A549 (cell line): Measurements from ENCODE around the gene PLD3. TPM values are rescaled to one million over a fixed set of nuclear protein-coding genes. Genes with fewer than 3 reads are reported as not detected.

Experiments used
- ATAC-seq, 2 experiments: fragments of 200-7000 bp in 1 of 2; fragments of >200 bp in 1 of 2; cut with Nextera tagmentation in 1 of 2; cut with Tn5 transposase in 1 of 2; 3 replicates each; pipeline versions ENCODE4 v1.8.0 to v1.9.1; 2018 to 2020; ENCODE audit warnings: mild to moderate bottlenecking in 1 of 2, moderate library complexity in 1 of 2
- CTCF ChIA-PET: fragments of 300-600 bp; sonication (Branson Sonifier 250); formaldehyde crosslinking; extraction: SDS; loops from one replicate; lab custom pipeline; 2021; ENCODE audit warnings: antibody characterized with exemption, inconsistent platforms; lab: Yijun Ruan, JAX
- POLR2A ChIA-PET: fragments of 350-600 bp; formaldehyde crosslinking; extraction: SDS; loops from one replicate; lab custom pipeline; 2021; ENCODE audit warnings: antibody characterized with exemption, inconsistent platforms; lab: Yijun Ruan, JAX
- DNase-seq, 2 experiments: peaks; one replicate each; pipeline versions ENCODE4 v3.0.0 to v3.0.0-alpha.2; 2011 to 2016; ENCODE audit warnings: low read depth in 1 of 2, low spot score in 1 of 2
- FAIRE-seq: peaks from 2 replicates; lab custom pipeline; 2011; peaks lifted over from hg19 to GRCh38; lab: Jason Lieb, UNC
- H3K27ac ChIP-seq, 2 experiments: fragments of >200 bp; sonication (Bioruptor Twin); formaldehyde crosslinking; 3 replicates each; pipeline ENCODE4 v1.5.1; 2016 to 2017
- H3K4me1 ChIP-seq: fragments of >200 bp; sonication (Bioruptor Twin); formaldehyde crosslinking; 3 replicates; pipeline ENCODE4 v1.6.1; 2016
- H3K4me2 ChIP-seq: fragments of >200 bp; sonication (Bioruptor Twin); formaldehyde crosslinking; 3 replicates; pipeline ENCODE4 v1.6.1; 2016
- H3K4me3 ChIP-seq: fragments of >200 bp; sonication (Bioruptor Twin); formaldehyde crosslinking; 3 replicates; pipeline ENCODE4 v1.5.1; 2016
- H3K9me3 ChIP-seq: fragments of >200 bp; sonication (Bioruptor Twin); formaldehyde crosslinking; 3 replicates; pipeline ENCODE4 v1.6.1; 2016
- CBX8 ChIP-seq: fragments of 200-600 bp; sonication (generic); IDR thresholded peaks from 2 replicates; pipeline ENCODE4 v1.6.1; 2016
- CHD2 ChIP-seq: fragments of 150-350 bp; IDR thresholded peaks from 2 replicates; pipeline ENCODE4 v1.6.1; 2014; ENCODE audit warnings: low read length; ENCODE audit not compliant: partially characterized antibody
- EHF ChIP-seq: fragments of 250-450 bp; sonication (Bioruptor Pico); IDR thresholded peaks from 2 replicates; pipeline ENCODE4 v1.5.0; 2020; ENCODE audit warnings: mild to moderate bottlenecking
- EP300 ChIP-seq, 2 experiments: fragments of >200 bp; sonication (Bioruptor Twin); formaldehyde crosslinking; IDR thresholded peaks; 2 replicates in 1 of 2; 3 replicates in 1 of 2; pipeline ENCODE4 v1.6.1; 2016 to 2017
- ESRRA ChIP-seq: fragments of 150-350 bp; IDR thresholded peaks from 2 replicates; pipeline ENCODE4 v1.6.1; 2014; ENCODE audit warnings: mild to moderate bottlenecking, low read length, borderline replicate concordance
- FOSB ChIP-seq: fragments of 250-450 bp; sonication (Bioruptor Pico); IDR thresholded peaks from 2 replicates; pipeline ENCODE4 v1.5.0; 2020; ENCODE audit warnings: mild to moderate bottlenecking, moderate library complexity
- FOXS1 ChIP-seq: fragments of 250-450 bp; sonication (Bioruptor Pico); IDR thresholded peaks from 2 replicates; pipeline ENCODE4 v1.5.0; 2020; ENCODE audit warnings: mild to moderate bottlenecking, moderate library complexity
- GATA3 ChIP-seq: IDR thresholded peaks from 2 replicates; pipeline ENCODE4 v1.6.1; 2012; ENCODE audit warnings: borderline replicate concordance
- HOXA7 ChIP-seq: fragments of 250-450 bp; sonication (Bioruptor Pico); IDR thresholded peaks from 2 replicates; pipeline ENCODE4 v1.5.0; 2020; ENCODE audit warnings: mild to moderate bottlenecking, moderate library complexity
- HOXB13 ChIP-seq: fragments of 250-450 bp; sonication (Bioruptor Pico); IDR thresholded peaks from 2 replicates; pipeline ENCODE4 v1.5.0; 2020; ENCODE audit warnings: low read depth, mild to moderate bottlenecking, moderate library complexity
- JUN ChIP-seq, 2 experiments: fragments of >200 bp; sonication (Bioruptor Twin); formaldehyde crosslinking; IDR thresholded peaks; 2 replicates in 1 of 2; 3 replicates in 1 of 2; pipeline ENCODE4 v1.6.1; 2016 to 2017
- MAFK ChIP-seq: fragments of 450-650 bp; IDR thresholded peaks from 2 replicates; pipeline ENCODE4 v1.6.1; 2014; ENCODE audit not compliant: partially characterized antibody
- NFE2L2 ChIP-seq: fragments of 150-350 bp; conservative IDR thresholded peaks from 2 replicates; pipeline ENCODE4 v1.6.1; 2014; ENCODE audit warnings: low read length
- NPAS2 ChIP-seq: fragments of 250-450 bp; sonication (Bioruptor Pico); IDR thresholded peaks from 2 replicates; pipeline ENCODE4 v1.8.0; 2022; ENCODE audit warnings: mild to moderate bottlenecking, moderate library complexity, borderline replicate concordance
- RARB ChIP-seq: fragments of 250-450 bp; sonication (Bioruptor Pico); IDR thresholded peaks from 2 replicates; pipeline ENCODE4 v1.8.0; 2021; ENCODE audit warnings: mild to moderate bottlenecking, moderate library complexity
- RCOR1 ChIP-seq: fragments of 150-350 bp; IDR thresholded peaks from 2 replicates; pipeline ENCODE4 v1.6.1; 2014; ENCODE audit warnings: antibody characterized with exemption, low read length, low read depth
- RFX5 ChIP-seq: fragments of 450-650 bp; IDR thresholded peaks from 2 replicates; pipeline ENCODE4 v1.7.1; 2014; ENCODE audit warnings: antibody characterized with exemption, mild to moderate bottlenecking, moderate library complexity
- SREBF2 ChIP-seq: fragments of 450-650 bp; IDR thresholded peaks from 2 replicates; pipeline ENCODE4 v1.6.1; 2014; ENCODE audit warnings: mild to moderate bottlenecking, moderate library complexity
- ZC3H11A ChIP-seq: fragments of 450-650 bp; IDR thresholded peaks from 2 replicates; pipeline ENCODE4 v1.6.1; 2014; ENCODE audit warnings: antibody characterized with exemption, mild to moderate bottlenecking
- ZFP36 ChIP-seq: fragments of 450-650 bp; IDR thresholded peaks from 2 replicates; pipeline ENCODE4 v1.6.1; 2014; ENCODE audit warnings: borderline replicate concordance; ENCODE audit not compliant: partially characterized antibody
- WGBS: methylation state at CpG from one replicate; pipeline ENCODE4 v1.1.6; 2017; ENCODE audit errors: missing lambda C conversion rate; 5-methylcytosine and 5-hydroxymethylcytosine counted together
- polyA plus RNA-seq, 4 experiments: library from polyadenylated mRNA; depleted of rRNA in 3 of 4; stranded (reverse); fragments of >200 nt; fragmentation: RNase III in 1 of 4; extraction: RNeasy Plus Mini Kit Qiagen cat#74134 plus additional on column Dnase treatment in 1 of 4; gene quantifications; 2 replicates in 3 of 4; 3 replicates in 1 of 4; pipeline ENCODE4 v1.2.3, GENCODE V29; 2011 to 2017
- TF ChIP-seq, protein P1 (sequence below): fragments of >200 bp; sonication (Bioruptor Twin); formaldehyde crosslinking; IDR thresholded peaks from 3 replicates; pipeline ENCODE4 v1.6.1; 2016
- TF ChIP-seq, protein P2 (sequence below): fragments of 250-450 bp; sonication (Bioruptor Pico); IDR thresholded peaks from 2 replicates; pipeline ENCODE4 v1.5.0; 2021; ENCODE audit warnings: mild to moderate bottlenecking, moderate library complexity, borderline replicate concordance
- TF ChIP-seq, protein P3 (sequence below): fragments of 250-450 bp; sonication (Bioruptor Pico); IDR thresholded peaks from 2 replicates; pipeline ENCODE4 v1.5.0; 2020; ENCODE audit warnings: low read depth, mild to moderate bottlenecking, moderate library complexity
- TF ChIP-seq, protein P4 (sequence below): IDR thresholded peaks from 2 replicates; pipeline ENCODE4 v1.6.1; 2012
- TF ChIP-seq, protein P5 (sequence below): IDR thresholded peaks from 2 replicates; pipeline ENCODE4 v1.6.1; 2012; ENCODE audit warnings: low read depth, borderline replicate concordance
- TF ChIP-seq, protein P6 (sequence below): IDR thresholded peaks from 2 replicates; pipeline ENCODE4 v1.6.1; 2012

PLD3 gene
- polyA plus RNA-seq, 2 of the 4 experiments (the other 2 are of a cell fraction), result 265 to 290 TPM

DNA sequence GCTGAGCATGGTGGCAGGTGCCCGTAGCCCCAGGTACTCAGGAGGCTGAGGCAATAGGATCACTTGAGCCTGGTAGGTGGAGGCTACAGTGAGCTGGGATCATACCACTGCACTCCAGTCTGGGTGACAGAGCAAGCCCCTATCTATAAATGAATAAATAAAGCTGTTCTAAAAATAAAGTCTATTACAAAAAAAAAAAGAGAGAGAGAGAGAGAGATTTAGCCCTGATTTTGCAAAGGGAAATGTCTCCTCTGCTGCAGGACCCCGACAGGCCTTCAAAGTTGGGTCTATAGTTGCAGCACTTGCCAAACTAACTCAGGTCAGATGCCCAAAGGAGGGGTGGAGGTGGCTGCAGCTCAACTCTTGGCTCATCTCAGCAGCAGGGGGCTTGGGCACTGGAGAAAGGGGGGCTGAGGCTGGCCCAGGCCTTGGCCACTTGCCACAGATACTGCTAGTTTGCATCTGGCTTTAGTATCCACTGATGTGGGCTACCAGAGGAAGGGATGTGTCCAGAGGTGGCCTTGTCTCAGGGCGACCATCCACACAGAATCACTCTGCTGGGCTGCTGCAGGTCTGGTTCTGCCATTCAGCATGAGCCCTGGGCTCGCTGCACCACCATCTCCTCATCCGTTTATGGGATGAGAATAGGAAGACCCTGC, 32.6 kb upstream of the PLD3 start:
- 89% methylated on average over 5 of the region's 5 CpGs for WGBS
- FAIRE-seq, result no peak

DNA sequence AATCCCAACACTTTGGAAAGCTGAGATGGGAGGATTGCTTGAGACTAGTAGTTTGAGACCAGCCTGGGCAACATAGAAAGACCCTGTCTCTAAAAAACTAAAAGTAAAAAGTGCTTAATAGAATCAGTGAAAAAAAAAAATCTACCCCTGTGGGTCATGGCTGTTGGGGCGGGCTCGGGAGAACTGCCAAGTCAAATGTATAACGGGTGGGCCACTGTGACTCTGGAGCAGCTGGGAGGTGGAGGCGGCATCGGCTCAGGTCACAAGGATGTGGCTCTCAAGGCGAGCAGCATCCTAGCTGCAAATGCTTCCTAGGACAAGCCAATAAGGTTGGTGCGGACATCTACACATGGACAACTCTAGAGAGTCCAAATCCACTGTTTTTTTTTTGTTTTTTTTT, 31.2 kb upstream of the PLD3 start:
- ATAC-seq (no peak), FAIRE-seq (no peak)
- H3K27ac ChIP-seq, result no peak overlapping the region

More for the DNA sequence above, 32.6 kb upstream of the PLD3 start:
- no peak for TF ChIP-seq FOXS1 (CRISPR knock-in tag)
- TF ChIP-seq RCOR1, result no peak
- TF ChIP-seq ZC3H11A, result no peak
- TF ChIP-seq, protein P1, sequence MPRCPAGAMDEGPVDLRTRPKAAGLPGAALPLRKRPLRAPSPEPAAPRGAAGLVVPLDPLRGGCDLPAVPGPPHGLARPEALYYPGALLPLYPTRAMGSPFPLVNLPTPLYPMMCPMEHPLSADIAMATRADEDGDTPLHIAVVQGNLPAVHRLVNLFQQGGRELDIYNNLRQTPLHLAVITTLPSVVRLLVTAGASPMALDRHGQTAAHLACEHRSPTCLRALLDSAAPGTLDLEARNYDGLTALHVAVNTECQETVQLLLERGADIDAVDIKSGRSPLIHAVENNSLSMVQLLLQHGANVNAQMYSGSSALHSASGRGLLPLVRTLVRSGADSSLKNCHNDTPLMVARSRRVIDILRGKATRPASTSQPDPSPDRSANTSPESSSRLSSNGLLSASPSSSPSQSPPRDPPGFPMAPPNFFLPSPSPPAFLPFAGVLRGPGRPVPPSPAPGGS, result no peak
- no peak for TF ChIP-seq JUN (IDR thresholded peaks at IDR 0.05)
- TF ChIP-seq, protein P2, sequence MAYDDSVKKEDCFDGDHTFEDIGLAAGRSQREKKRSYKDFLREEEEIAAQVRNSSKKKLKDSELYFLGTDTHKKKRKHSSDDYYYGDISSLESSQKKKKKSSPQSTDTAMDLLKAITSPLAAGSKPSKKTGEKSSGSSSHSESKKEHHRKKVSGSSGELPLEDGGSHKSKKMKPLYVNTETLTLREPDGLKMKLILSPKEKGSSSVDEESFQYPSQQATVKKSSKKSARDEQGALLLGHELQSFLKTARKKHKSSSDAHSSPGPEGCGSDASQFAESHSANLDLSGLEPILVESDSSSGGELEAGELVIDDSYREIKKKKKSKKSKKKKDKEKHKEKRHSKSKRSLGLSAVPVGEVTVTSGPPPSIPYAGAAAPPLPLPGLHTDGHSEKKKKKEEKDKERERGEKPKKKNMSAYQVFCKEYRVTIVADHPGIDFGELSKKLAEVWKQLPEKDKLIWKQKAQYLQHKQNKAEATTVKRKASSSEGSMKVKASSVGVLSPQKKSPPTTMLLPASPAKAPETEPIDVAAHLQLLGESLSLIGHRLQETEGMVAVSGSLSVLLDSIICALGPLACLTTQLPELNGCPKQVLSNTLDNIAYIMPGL (CRISPR knock-in tag), result no peak
- no peak for TF ChIP-seq FOSB
- TF ChIP-seq RARB (CRISPR knock-in tag), result no peak
- TF ChIP-seq MAFK, result no peak
- no peak for TF ChIP-seq HOXA7
- Histone ChIP-seq H3K9me3 (no peaks in the 10 kb centered on the region), H3K27ac (no peak overlapping the region), H3K4me2 (no peak overlapping the region), H3K4me1 (no peaks in the 10 kb centered on the region), H3K4me3 (no peak overlapping the region)
- ChIA-PET POLR2A (no interaction called here), CTCF (interaction anchor here (0.6 to 12.0 kb wide), 7 partner anchors 9 to 297 kb away, joined by 3 to 142 read pairs (median 3); no protein-coding TSS in a partner anchor)
- DNase-seq, result no peak
- peak; percentile 19 to 37; a peak in 2 of 6 replicates for ATAC-seq

More for the DNA sequence above, 31.2 kb upstream of the PLD3 start:
- no peak for TF ChIP-seq ZFP36
- TF ChIP-seq, protein P3, sequence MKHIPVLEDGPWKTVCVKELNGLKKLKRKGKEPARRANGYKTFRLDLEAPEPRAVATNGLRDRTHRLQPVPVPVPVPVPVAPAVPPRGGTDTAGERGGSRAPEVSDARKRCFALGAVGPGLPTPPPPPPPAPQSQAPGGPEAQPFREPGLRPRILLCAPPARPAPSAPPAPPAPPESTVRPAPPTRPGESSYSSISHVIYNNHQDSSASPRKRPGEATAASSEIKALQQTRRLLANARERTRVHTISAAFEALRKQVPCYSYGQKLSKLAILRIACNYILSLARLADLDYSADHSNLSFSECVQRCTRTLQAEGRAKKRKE (CRISPR knock-in tag), result no peak
- no peak for TF ChIP-seq CBX8
- TF ChIP-seq NFE2L2, result no peak
- TF ChIP-seq, protein P4, sequence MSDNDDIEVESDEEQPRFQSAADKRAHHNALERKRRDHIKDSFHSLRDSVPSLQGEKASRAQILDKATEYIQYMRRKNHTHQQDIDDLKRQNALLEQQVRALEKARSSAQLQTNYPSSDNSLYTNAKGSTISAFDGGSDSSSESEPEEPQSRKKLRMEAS, result no peak
- TF ChIP-seq, protein P5, sequence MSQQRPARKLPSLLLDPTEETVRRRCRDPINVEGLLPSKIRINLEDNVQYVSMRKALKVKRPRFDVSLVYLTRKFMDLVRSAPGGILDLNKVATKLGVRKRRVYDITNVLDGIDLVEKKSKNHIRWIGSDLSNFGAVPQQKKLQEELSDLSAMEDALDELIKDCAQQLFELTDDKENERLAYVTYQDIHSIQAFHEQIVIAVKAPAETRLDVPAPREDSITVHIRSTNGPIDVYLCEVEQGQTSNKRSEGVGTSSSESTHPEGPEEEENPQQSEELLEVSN, result no peak
- no peak for TF ChIP-seq SREBF2
- no peak for TF ChIP-seq EHF (CRISPR knock-in tag)
- no peak for TF ChIP-seq ZC3H11A
- TF ChIP-seq, protein P6, sequence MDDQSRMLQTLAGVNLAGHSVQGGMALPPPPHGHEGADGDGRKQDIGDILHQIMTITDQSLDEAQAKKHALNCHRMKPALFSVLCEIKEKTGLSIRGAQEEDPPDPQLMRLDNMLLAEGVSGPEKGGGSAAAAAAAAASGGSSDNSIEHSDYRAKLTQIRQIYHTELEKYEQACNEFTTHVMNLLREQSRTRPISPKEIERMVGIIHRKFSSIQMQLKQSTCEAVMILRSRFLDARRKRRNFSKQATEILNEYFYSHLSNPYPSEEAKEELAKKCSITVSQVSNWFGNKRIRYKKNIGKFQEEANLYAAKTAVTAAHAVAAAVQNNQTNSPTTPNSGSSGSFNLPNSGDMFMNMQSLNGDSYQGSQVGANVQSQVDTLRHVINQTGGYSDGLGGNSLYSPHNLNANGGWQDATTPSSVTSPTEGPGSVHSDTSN, result no peak
- TF ChIP-seq, protein P2 (CRISPR knock-in tag), result no peak
- no peak for TF ChIP-seq CHD2
- TF ChIP-seq FOXS1 (CRISPR knock-in tag), result no peak
- TF ChIP-seq MAFK, result no peak
- no peak for TF ChIP-seq RFX5
- no peak for TF ChIP-seq EP300 (IDR thresholded peaks at IDR 0.05)
- no peak for TF ChIP-seq HOXB13 (CRISPR knock-in tag)
- TF ChIP-seq GATA3, result no peak
- no peak for TF ChIP-seq NPAS2
- no peak for TF ChIP-seq ESRRA
- ChIA-PET POLR2A (no interaction called here), CTCF (interaction anchor here (0.6 to 12.0 kb wide), 6 partner anchors 11 to 237 kb away, joined by 3 to 142 read pairs (median 4); no protein-coding TSS in a partner anchor)
- 93% methylated on average over 7 of the region's 7 CpGs for WGBS
- no peaks in the 10 kb centered on the region for H3K9me3 ChIP-seq
- no peak overlapping the region for H3K4me3 ChIP-seq
- no peak for DNase-seq
- no peaks in the 10 kb centered on the region for H3K4me1 ChIP-seq
- no peak overlapping the region for H3K4me2 ChIP-seq
